ENCODE results near the gene DIS3. TPM values are rescaled to one million over a fixed set of nuclear protein-coding genes. Genes with fewer than 3 reads are reported as not detected.
"Not testable (repeated sequence)": the region's sequence is repeated elsewhere in the genome, so short reads cannot be mapped to it uniquely, and the experiment has no call there.

The DIS3 gene
- total RNA-seq, 3 donors from 2014 or later, result 18.5 to 22.2 (median 20.8) TPM

DNA sequence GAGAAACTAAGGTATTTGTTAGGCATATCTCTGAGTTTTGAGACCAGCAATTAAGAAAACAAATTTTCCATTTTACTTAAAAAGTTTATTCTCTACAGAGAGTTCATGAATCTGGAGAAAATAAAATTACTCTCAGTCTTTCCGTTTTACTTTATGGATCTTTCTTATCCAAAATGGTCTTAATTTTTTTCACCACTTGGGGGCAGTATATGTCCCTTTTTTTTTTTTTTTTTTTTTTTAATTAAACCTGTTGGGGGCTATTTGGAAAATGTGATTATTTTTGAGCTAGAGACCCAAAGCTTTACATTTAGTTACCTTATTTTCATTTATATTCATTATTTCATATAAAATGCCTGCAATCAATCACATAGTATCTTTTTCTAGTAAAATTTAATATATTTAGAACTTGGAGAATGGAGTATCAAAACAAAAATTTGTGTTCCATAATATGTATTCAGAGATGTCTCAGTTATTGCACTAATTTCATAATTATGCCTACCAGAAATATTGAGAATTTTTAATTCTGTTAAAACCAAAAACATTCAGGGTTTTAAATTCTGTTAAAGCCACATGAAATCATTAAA is 27.3 kb upstream of the DIS3 start:
- TF ChIP-seq CTCF (IDR thresholded peaks at IDR 0.05), result peak; percentile 26
- no peaks in the 10 kb centered on the region for H3K36me3 ChIP-seq (ENCODE audit: low read depth)
- intact Hi-C loops (cut with DNase I, micrococcal nuclease), result no loop called here

GRCh38 chr13:72806514-72806913 is 24.8 kb upstream of the DIS3 start:
- H3K36me3 ChIP-seq (ENCODE audit: low read depth); ATAC-seq; H3K9me3 ChIP-seq; H3K4me3 ChIP-seq; intact Hi-C loops (cut with DNase I, micrococcal nuclease); H3K4me1 ChIP-seq (ENCODE audit: low read depth); DNase-seq: not testable (repeated sequence)

More for the DNA sequence above, 27.3 kb upstream of the DIS3 start:
- no peaks in the 10 kb centered on the region for H3K9me3 ChIP-seq
- DNase-seq (no peak), ATAC-seq (no peak)
- H3K4me3 ChIP-seq, result no peak overlapping the region
- H3K4me1 ChIP-seq (ENCODE audit: low read depth), result no peaks in the 10 kb centered on the region

DNA sequence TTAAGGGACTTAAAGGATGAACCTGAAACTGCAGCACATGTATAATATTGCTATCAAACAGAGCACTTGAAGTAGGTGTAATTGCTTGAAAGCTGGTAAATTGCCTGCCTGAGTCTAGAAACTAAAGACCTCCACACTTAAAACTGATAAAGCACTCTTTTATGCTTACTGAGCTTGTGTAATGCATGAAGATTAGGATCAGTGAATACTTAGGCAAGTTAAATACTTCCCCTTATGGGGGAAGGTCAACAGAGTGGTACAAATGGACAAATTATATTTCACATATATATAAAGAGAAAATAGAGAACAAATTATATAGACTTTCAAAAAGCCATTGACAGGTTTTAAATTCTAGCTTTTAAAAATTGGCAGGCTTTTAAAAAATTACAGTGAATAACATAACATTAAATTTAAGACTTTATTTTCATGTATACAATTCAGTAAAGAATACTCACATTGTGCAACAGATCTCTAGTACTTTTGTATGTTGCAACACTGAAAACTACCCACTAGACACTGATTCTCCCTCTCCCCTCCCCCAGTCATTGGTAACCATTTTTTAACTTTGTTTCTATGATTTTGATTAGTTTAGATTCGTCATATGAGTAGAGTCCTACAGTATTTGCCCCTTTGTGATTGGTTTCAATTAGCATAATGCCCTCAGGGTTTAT is 24.1 kb upstream of the DIS3 start:
- H3K9me3 ChIP-seq, result no peaks in the 10 kb centered on the region
- ATAC-seq (no peak), DNase-seq (no peak)
- no peaks in the 10 kb centered on the region for H3K4me1 ChIP-seq (ENCODE audit: low read depth)
- H3K36me3 ChIP-seq (ENCODE audit: low read depth), result no peaks in the 10 kb centered on the region
- intact Hi-C loops (cut with DNase I, micrococcal nuclease), result no loop called here
- H3K4me3 ChIP-seq, result no peak overlapping the region
- TF ChIP-seq CTCF (IDR thresholded peaks at IDR 0.05), result no peak

DNA sequence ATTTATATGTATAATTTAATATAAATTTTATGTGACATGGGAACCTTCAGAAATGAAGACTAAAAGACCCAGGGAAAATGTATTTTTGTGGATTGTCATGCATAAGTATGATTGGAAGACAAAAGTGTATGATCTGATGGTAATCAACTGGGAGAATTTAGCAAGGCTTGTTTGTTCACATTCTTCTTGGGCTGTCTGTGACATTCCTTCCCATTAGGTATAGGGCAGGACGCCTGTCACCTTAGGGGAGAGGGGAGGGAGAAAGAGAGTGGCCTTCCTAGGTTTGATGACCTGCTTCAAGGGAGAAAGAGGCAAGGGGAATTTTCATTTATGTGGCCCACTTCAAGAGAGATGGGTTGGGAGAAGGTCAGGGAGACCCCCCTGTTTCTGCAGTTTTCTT is 22.6 kb upstream of the DIS3 start:
- Histone ChIP-seq H3K9me3 (no peaks in the 10 kb centered on the region), H3K4me1 (ENCODE audit: low read depth) (no peaks in the 10 kb centered on the region), H3K4me3 (no peak overlapping the region), H3K36me3 (ENCODE audit: low read depth) (no peaks in the 10 kb centered on the region)
- DNase-seq, result no peak
- TF ChIP-seq CTCF (IDR thresholded peaks at IDR 0.05), result no peak
- intact Hi-C loops (cut with DNase I, micrococcal nuclease), result no loop called here
- ATAC-seq, result no peak

- ATAC-seq (no peak), DNase-seq (no peak)
- no peaks in the 10 kb centered on the region for H3K9me3 ChIP-seq
- intact Hi-C loops (cut with DNase I, micrococcal nuclease), result no loop called here
- H3K4me3 ChIP-seq, result no peak overlapping the region
- TF ChIP-seq CTCF (IDR thresholded peaks at IDR 0.05), result no peak
- no peaks in the 10 kb centered on the region for H3K36me3 ChIP-seq (ENCODE audit: low read depth)
- no peaks in the 10 kb centered on the region for H3K4me1 ChIP-seq (ENCODE audit: low read depth)
Measured at GRCh38 chr13:72798817-72799216, 17.1 kb upstream of the DIS3 start.

GRCh38 chr13:72792640-72793039 is 10.9 kb upstream of the DIS3 start:
- DNase-seq (no peak), ATAC-seq (no peak)
- no peaks in the 10 kb centered on the region for H3K9me3 ChIP-seq

More at GRCh38 chr13:72792640-72793039, 10.9 kb upstream of the DIS3 start:
- Histone ChIP-seq H3K36me3 (ENCODE audit: low read depth) (no peaks in the 10 kb centered on the region), H3K4me3 (no peak overlapping the region), H3K4me1 (ENCODE audit: low read depth) (no peaks in the 10 kb centered on the region)
- no peak for TF ChIP-seq CTCF (IDR thresholded peaks at IDR 0.05)
- intact Hi-C loops (cut with DNase I, micrococcal nuclease), result no loop called here

All from mucosa of descending colon (tissue), 3 donors.